ENCODE data around the gene OTOS.

The OTOS gene

DNA sequence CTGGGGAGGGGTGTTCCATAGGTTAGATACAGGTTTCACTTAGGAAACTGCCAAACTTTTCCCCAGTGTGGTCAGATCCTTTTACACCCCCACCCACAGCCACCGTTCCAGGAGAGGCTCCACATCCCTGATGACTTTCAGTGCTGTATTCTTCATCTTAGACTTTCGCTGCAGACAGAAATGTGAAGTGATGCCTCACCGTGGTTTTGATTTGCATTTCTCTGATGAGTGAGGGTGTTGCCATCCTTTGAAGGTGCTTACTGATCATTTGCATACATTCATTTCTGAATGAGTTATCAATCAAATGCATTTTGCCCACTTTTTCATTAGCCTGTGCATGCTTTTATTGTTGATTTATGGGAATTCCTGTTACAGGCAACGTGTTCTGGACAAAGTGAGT, 19.3 kb downstream of the OTOS start:
- DNase-seq (ENCODE audit: low spot score): no peak

GRCh38 chr2:240114233-240114632, 26.2 kb downstream of the OTOS start:
- DNase-seq (ENCODE audit: low spot score): no peak

- DNase-seq (ENCODE audit: low spot score): no peak
Observed at GRCh38 chr2:240112914-240113690, 27.4 kb downstream of the OTOS start.

- DNase-seq (ENCODE audit: low spot score): no peak
Observed at GRCh38 chr2:240111253-240111652, 29.2 kb downstream of the OTOS start.

GRCh38 chr2:240109386-240109785, 31.1 kb downstream of the OTOS start:
- DNase-seq (ENCODE audit: low spot score): no peak

- no peak for DNase-seq (ENCODE audit: low spot score)
Observed at GRCh38 chr2:240107477-240107796, 33.0 kb downstream of the OTOS start.

DNA sequence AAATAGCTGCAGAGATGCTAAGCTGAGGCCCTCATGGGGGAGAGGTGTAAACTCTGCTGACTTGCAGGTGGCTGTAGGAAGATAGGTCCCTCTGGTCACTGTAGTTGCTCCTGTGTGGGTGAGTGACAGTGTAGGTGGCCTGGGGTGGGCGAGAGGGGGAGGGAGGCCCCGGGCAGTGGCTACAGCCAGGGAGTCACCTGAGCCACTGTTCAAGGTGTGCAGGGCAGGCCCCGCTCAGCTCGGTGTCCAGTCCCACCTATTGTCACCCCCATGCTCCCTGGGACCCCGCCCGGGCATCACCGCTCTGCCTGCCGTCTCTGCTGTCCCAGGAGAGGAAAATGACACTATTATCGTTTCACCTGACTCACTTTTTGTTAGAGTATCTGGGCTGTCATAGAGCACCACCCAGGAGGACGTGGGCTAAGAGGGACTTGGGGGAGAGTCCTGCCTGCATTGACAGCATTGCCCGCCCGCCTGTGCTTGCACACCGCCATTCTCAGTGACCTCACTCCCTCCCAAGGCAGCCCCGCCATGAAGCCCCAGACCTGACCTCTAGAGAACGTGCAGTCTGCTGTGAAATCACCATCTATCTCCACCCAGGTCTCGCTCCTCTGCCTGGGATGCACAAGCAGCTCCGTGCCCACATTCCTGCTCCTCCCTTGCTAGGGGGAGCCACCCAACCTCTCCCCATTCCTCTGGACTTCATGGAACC, 33.5 kb downstream of the OTOS start:
- no peak for DNase-seq (ENCODE audit: low spot score)

DNA sequence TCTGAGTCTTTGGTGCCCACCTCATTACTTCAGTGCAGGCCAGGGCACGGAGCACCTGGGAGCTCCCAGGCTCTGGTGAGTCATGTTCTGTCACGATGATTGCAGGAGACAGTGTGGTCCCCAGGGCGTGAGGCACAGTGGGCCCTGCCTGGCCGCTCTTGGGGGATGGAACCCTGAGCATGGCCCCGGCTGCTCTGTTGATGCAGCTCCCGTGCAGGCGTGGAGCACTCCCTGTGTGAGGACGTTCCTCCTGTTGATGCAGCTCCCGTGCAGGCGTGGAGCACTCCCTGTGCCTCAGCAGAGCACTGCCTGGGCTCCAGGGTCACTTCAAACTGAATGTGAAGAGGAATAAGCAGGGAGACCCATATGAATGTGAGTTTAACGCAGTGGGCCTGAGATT, 34.5 kb downstream of the OTOS start:
- no peak for DNase-seq (ENCODE audit: low spot score)

GRCh38 chr2:240103136-240103535, 37.3 kb downstream of the OTOS start:
- DNase-seq (ENCODE audit: low spot score): no peak

GRCh38 chr2:240098349-240098748, 42.1 kb downstream of the OTOS start:
- no peak for DNase-seq (ENCODE audit: low spot score)

GRCh38 chr2:240095556-240096523, 44.6 kb downstream of the OTOS start:
- no peak for DNase-seq (ENCODE audit: low spot score)

- no peak for DNase-seq (ENCODE audit: low spot score)
Observed at GRCh38 chr2:240089306-240089705, 51.2 kb downstream of the OTOS start.
